PFSK-1 (cell line): ENCODE measurements around the gene NKRF.

Experiments
- FOXP2 ChIP-seq: optimal IDR thresholded peaks from 2 replicates; pipeline ENCODE3; 2011; ENCODE audit warnings: borderline replicate concordance, control low read depth, inconsistent platforms; ENCODE audit not compliant: insufficient read depth; ENCODE audit errors: extremely low read length, extremely low read depth
- POLR2AphosphoS5 ChIP-seq: IDR thresholded peaks from 2 replicates; pipeline ENCODE4 v1.6.1; 2012; ENCODE audit warnings: low read depth, mild to moderate bottlenecking, control low read depth, low read length, moderate library complexity
- SIN3A ChIP-seq: IDR thresholded peaks from 2 replicates; pipeline ENCODE4 v1.6.1; 2012; ENCODE audit warnings: mild to moderate bottlenecking, low read length, moderate library complexity, borderline replicate concordance; ENCODE audit not compliant: insufficient read depth
- TAF1 ChIP-seq: IDR thresholded peaks from 2 replicates; pipeline ENCODE4 v1.6.1; 2012; ENCODE audit warnings: low read length, control low read depth, borderline replicate concordance; ENCODE audit not compliant: insufficient read depth
- TF ChIP-seq, protein P1 (sequence below), 2 experiments: IDR thresholded peaks; 2 replicates each; pipeline versions ENCODE4 v1.6.1 to v1.8.0; 2011 to 2012; ENCODE audit warnings: low read depth in 2 of 2, low read length in 2 of 2, control low read depth in 1 of 2, inconsistent platforms in 1 of 2, mild to moderate bottlenecking in 1 of 2, moderate library complexity in 1 of 2; ENCODE audit not compliant: insufficient read depth in 1 of 2

Gene NKRF

DNA sequence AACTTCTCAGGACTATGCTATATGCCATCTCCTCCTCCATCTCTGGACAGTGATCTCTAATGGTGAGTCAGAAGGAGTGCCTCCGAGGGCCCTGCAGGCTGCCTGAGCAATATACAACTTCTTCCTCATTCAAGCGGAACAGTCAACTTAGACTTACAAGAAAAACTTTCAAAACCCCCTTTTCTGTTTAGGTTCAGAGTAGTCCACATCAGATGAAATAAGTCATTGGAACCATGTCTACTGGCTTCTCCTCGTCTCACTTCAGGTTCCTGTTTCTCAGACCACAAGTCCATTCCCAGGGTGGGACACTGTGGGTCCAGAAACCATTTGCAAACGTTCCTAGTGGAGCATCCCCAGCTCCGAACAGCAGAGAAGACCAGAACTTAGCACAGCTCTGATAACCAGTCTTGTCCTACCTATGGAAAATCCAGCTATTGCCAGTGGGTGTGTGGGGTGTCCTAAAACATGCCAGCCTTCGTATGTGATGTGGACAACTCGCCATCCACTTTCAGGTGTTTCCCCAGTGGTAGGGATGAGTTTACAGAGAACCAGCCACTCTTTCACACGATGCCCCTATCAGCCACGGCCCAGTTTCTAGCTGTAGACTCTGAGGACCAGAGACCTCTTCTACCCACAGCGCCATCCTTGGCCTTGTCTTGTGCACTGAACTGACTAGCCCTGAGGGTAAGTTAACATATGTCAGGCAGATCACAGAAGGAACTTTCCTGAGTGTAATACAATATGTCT, 32.7 kb upstream of the NKRF start:
- TF ChIP-seq POLR2AphosphoS5 = no peak
- TF ChIP-seq FOXP2 = no peak
- no peak for TF ChIP-seq TAF1
- no peak for TF ChIP-seq SIN3A
- TF ChIP-seq, protein P1, sequence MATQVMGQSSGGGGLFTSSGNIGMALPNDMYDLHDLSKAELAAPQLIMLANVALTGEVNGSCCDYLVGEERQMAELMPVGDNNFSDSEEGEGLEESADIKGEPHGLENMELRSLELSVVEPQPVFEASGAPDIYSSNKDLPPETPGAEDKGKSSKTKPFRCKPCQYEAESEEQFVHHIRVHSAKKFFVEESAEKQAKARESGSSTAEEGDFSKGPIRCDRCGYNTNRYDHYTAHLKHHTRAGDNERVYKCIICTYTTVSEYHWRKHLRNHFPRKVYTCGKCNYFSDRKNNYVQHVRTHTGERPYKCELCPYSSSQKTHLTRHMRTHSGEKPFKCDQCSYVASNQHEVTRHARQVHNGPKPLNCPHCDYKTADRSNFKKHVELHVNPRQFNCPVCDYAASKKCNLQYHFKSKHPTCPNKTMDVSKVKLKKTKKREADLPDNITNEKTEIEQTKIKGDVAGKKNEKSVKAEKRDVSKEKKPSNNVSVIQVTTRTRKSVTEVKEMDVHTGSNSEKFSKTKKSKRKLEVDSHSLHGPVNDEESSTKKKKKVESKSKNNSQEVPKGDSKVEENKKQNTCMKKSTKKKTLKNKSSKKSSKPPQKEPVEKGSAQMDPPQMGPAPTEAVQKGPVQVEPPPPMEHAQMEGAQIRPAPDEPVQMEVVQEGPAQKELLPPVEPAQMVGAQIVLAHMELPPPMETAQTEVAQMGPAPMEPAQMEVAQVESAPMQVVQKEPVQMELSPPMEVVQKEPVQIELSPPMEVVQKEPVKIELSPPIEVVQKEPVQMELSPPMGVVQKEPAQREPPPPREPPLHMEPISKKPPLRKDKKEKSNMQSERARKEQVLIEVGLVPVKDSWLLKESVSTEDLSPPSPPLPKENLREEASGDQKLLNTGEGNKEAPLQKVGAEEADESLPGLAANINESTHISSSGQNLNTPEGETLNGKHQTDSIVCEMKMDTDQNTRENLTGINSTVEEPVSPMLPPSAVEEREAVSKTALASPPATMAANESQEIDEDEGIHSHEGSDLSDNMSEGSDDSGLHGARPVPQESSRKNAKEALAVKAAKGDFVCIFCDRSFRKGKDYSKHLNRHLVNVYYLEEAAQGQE (IDR thresholded peaks at IDR 0.05; ENCODE audit: insufficient read depth in 1 of 2, low read depth in 2 of 2, low read length in 2 of 2) = no peak

DNA sequence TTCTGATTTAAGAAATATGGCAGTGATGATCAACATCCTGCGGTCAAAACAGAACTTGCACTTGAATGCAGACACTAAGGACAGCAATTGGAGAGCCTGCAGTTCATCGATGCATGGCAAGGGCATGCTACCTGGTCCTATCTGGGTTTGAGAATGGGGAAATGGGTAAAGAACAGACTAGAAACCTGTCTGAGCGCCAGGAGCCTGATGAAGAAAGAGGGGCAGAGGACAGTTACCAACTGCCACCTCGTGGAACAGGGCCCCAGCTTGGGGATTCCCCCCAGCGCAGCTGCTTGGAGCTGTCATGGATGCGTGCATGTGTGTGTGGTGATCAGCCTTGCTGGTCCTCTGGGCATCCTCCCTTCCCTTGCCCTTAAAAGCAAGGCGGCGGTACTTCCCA, 30.2 kb upstream of the NKRF start:
- TF ChIP-seq POLR2AphosphoS5 (no peak), FOXP2 (no peak), TAF1 (no peak), SIN3A (no peak)
- TF ChIP-seq, protein P1 (IDR thresholded peaks at IDR 0.05; ENCODE audit: insufficient read depth in 1 of 2, low read depth in 2 of 2, low read length in 2 of 2) = no peak

DNA sequence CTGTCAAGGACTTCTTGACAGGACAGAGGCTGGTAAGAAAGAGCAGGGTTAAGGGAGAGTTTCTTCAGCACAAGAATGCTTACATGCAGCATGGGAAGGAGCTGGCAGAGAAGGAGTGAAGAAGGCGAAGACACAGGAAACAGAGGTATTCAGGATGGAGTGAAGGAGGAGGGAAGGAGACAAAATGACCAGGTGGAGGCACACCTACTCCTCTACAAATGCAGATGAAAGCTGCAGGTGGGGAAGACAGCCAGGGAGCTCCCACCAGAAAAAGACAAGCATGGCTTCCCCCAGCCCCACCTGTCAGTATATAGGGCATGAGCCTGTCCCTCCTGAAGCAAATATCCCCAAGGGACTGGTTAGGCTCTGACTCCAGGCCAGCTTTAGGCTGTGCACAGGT, 29.6 kb upstream of the NKRF start:
- TF ChIP-seq, protein P1 (IDR thresholded peaks at IDR 0.05; ENCODE audit: insufficient read depth in 1 of 2, low read depth in 2 of 2, low read length in 2 of 2) = no peak
- no peak for TF ChIP-seq SIN3A
- TF ChIP-seq TAF1 = no peak
- TF ChIP-seq FOXP2 = no peak
- no peak for TF ChIP-seq POLR2AphosphoS5

- TF ChIP-seq POLR2AphosphoS5 (no peak), FOXP2 (no peak)
- TF ChIP-seq, protein P1 (IDR thresholded peaks at IDR 0.05; ENCODE audit: insufficient read depth in 1 of 2, low read depth in 2 of 2, low read length in 2 of 2) = no peak
Observed at GRCh38 chrX:119635179-119635578, 29.0 kb upstream of the NKRF start.

GRCh38 chrX:119625843-119626242, 19.6 kb upstream of the NKRF start:
- TF ChIP-seq SIN3A (no peak), FOXP2 (no peak)
- TF ChIP-seq, protein P1 (IDR thresholded peaks at IDR 0.05; ENCODE audit: insufficient read depth in 1 of 2, low read depth in 2 of 2, low read length in 2 of 2) = no peak
